PC-3 (cell line): ENCODE measurements around the gene PM20D2. TPM values are rescaled to one million over a fixed set of nuclear protein-coding genes. Genes with fewer than 3 reads are reported as not detected.
"Not testable (repeated sequence)": the region's sequence is repeated elsewhere in the genome, so short reads cannot be mapped to it uniquely, and the experiment has no call there.

Experiments
- ATAC-seq: fragments of 200-7000 bp; cut with Tn5 transposase; 2 replicates; pipeline ENCODE4 v1.9.1; 2020; ENCODE audit warnings: mild to moderate bottlenecking, moderate library complexity
- BruUV-seq: library from RNA; stranded (reverse); fragments of 400-500 nt; replicated peaks from 2 replicates; lab custom pipeline; 2021; lab: Mats Ljungman, UMichigan
- CTCF ChIA-PET: fragments of 300-600 bp; sonication (Branson Sonifier 250); formaldehyde crosslinking; loops from one replicate; lab custom pipeline; 2022; ENCODE audit warnings: antibody characterized with exemption; lab: Charles Lee
- POLR2A ChIA-PET: fragments of 300-600 bp; sonication (Branson Sonifier 250); formaldehyde crosslinking; loops from one replicate; lab custom pipeline; 2022; ENCODE audit warnings: antibody characterized with exemption; ENCODE audit not compliant: unreplicated experiment; lab: Charles Lee
- DNase-seq: peaks from one replicate; pipeline ENCODE4 v3.0.0-alpha.2; 2015
- H2AFZ ChIP-seq: fragments of 300-600 bp; sonication (generic); 2 replicates; pipeline ENCODE4 v1.6.0; 2016; ENCODE audit warnings: antibody characterized with exemption, low read length
- H3F3A ChIP-seq: fragments of 300-600 bp; sonication (generic); one replicate; pipeline ENCODE4 v1.6.0; 2017; ENCODE audit warnings: antibody characterized with exemption, low read length, control low read depth, mild to moderate bottlenecking; ENCODE audit not compliant: unreplicated experiment
- H3K27ac ChIP-seq: fragments of 300-600 bp; sonication (generic); 2 replicates; pipeline ENCODE4 v1.5.1; 2016; ENCODE audit warnings: mild to moderate bottlenecking, low read length
- H3K27me3 ChIP-seq: fragments of 300-600 bp; sonication (generic); 2 replicates; pipeline ENCODE4 v1.6.1; 2016; ENCODE audit warnings: low read length, mixed read lengths
- H3K36me3 ChIP-seq: fragments of 300-600 bp; sonication (generic); 2 replicates; pipeline ENCODE4 v1.6.1; 2016; ENCODE audit warnings: low read depth, mixed run types, low read length, mixed read lengths
- H3K4me1 ChIP-seq: fragments of 300-600 bp; sonication (generic); 2 replicates; pipeline ENCODE4 v1.5.1; 2016; ENCODE audit warnings: low read length; ENCODE audit not compliant: insufficient read depth
- H3K4me2 ChIP-seq: fragments of 300-600 bp; sonication (generic); 2 replicates; pipeline ENCODE4 v1.6.0; 2016; ENCODE audit warnings: low read length
- H3K4me3 ChIP-seq: fragments of 300-600 bp; sonication (generic); 2 replicates; pipeline ENCODE4 v1.5.1; 2016; ENCODE audit warnings: mild to moderate bottlenecking, low read length, mixed read lengths
- H3K79me2 ChIP-seq: fragments of 300-600 bp; sonication (generic); 2 replicates; pipeline ENCODE4 v1.6.1; 2017; ENCODE audit warnings: low read length, mixed read lengths
- H3K9ac ChIP-seq: fragments of 300-600 bp; sonication (generic); 2 replicates; pipeline ENCODE4 v1.6.0; 2016; ENCODE audit warnings: mild to moderate bottlenecking, low read length
- H3K9me2 ChIP-seq: fragments of 300-600 bp; sonication (generic); replicated peaks from 2 replicates; pipeline ENCODE4 v1.6.1; 2016; ENCODE audit warnings: mixed run types, low read length, mixed read lengths
- H3K9me3 ChIP-seq: fragments of 300-600 bp; sonication (generic); 2 replicates; pipeline ENCODE4 v1.6.1; 2016; ENCODE audit warnings: low read length, mixed read lengths
- H4K20me1 ChIP-seq: fragments of 300-600 bp; sonication (generic); 2 replicates; pipeline ENCODE4 v1.6.1; 2016; ENCODE audit warnings: low read length, mixed read lengths
- CTCF ChIP-seq: fragments of 300-600 bp; sonication (generic); conservative IDR thresholded peaks from 2 replicates; pipeline ENCODE4 v1.5.1; 2017; ENCODE audit warnings: antibody characterized with exemption, low read depth, mild to moderate bottlenecking, low read length
- EZH2 ChIP-seq: fragments of 300-600 bp; sonication (generic); IDR thresholded peaks from one replicate; pipeline ENCODE4 v1.6.1; 2017; ENCODE audit warnings: antibody characterized with exemption, mild to moderate bottlenecking, low read length; ENCODE audit not compliant: unreplicated experiment
- EZH2phosphoT487 ChIP-seq: fragments of 300-600 bp; sonication (generic); IDR thresholded peaks from 2 replicates; pipeline ENCODE4 v1.6.1; 2018; ENCODE audit warnings: mild to moderate bottlenecking, antibody characterized with exemption, low read length, borderline replicate concordance
- intact Hi-C: fragments of 100-400 bp; cut with micrococcal nuclease; formaldehyde crosslinking; loops from 2 replicates; pipeline ENCODE4 v1.9.0; 2023
- total RNA-seq: library from RNA; depleted of rRNA; stranded (reverse); fragments of >200 nt; gene quantifications from 2 replicates; pipeline ENCODE4 v1.2.3, GENCODE V29; 2014

The PM20D2 gene
- total RNA-seq, 1 experiment from 2014 or later = 17.3 TPM

- Histone ChIP-seq H3K4me1 (peaks cover 7% of the 10 kb centered on the region; the same call in 1 of the 2 replicates), H4K20me1 (no peaks in the 10 kb centered on the region), H3F3A (no peaks in the 10 kb centered on the region), H3K79me2 (no peaks in the 10 kb centered on the region), H3K27me3 (no peaks in the 10 kb centered on the region), H3K4me3 (no peak overlapping the region), H3K9ac (no peak overlapping the region), H3K9me2 (no peaks in the 10 kb centered on the region), H3K36me3 (no peaks in the 10 kb centered on the region; the same call in 1 of the 2 replicates), H3K9me3 (no peaks in the 10 kb centered on the region), H2AFZ (no peak overlapping the region), H3K4me2 (no peak overlapping the region), H3K27ac (no peak overlapping the region)
- no TSS peak for BruUV-seq
- POLR2A ChIA-PET = no interaction called here
- intact Hi-C loops = loop anchor here (1.0 kb wide), 3 partner anchors 120 to 247 kb away; no protein-coding TSS in a partner anchor
- TF ChIP-seq EZH2 (no peak), EZH2phosphoT487 (no peak), CTCF (no peak)
- no peak for DNase-seq
- ATAC-seq = no peak
- CTCF ChIA-PET = interaction anchor here (1.5 kb wide), 1 partner anchor 121 kb away, joined by 9 read pairs; no protein-coding TSS in a partner anchor
Observed at GRCh38 chr6:89121934-89122333, 23.9 kb upstream of the PM20D2 start.

- Histone ChIP-seq H3K36me3 (no peaks in the 10 kb centered on the region; the same call in 1 of the 2 replicates), H3K79me2 (no peaks in the 10 kb centered on the region), H2AFZ (no peak overlapping the region), H3F3A (no peaks in the 10 kb centered on the region), H4K20me1 (no peaks in the 10 kb centered on the region), H3K9ac (no peak overlapping the region), H3K27me3 (no peaks in the 10 kb centered on the region), H3K4me2 (no peak overlapping the region), H3K27ac (no peak overlapping the region), H3K9me3 (no peaks in the 10 kb centered on the region), H3K4me1 (peaks cover 4% of the 10 kb centered on the region; the same call in 1 of the 2 replicates), H3K9me2 (no peaks in the 10 kb centered on the region), H3K4me3 (no peak overlapping the region)
- ChIA-PET POLR2A (no interaction called here), CTCF (interaction anchor here (0.5 to 1.5 kb wide), 2 partner anchors 43 to 120 kb away, joined by 3 to 9 read pairs; no protein-coding TSS in a partner anchor)
- DNase-seq = peak; percentile 54
- TF ChIP-seq CTCF (peak; percentile 71), EZH2phosphoT487 (no peak)
- intact Hi-C loops = loop anchor here (1.0 kb wide), 3 partner anchors 120 to 247 kb away; no protein-coding TSS in a partner anchor
- peak; percentile 65 for ATAC-seq
- BruUV-seq = no TSS peak
Observed at GRCh38 chr6:89122625-89123024, 23.2 kb upstream of the PM20D2 start.

- H2AFZ ChIP-seq, CTCF ChIA-PET, H3K79me2 ChIP-seq, ATAC-seq, H4K20me1 ChIP-seq, H3K27ac ChIP-seq, BruUV-seq, H3K4me3 ChIP-seq, H3K36me3 ChIP-seq, H3K9ac ChIP-seq, H3K9me2 ChIP-seq, POLR2A ChIA-PET, H3K4me2 ChIP-seq, H3K4me1 ChIP-seq, intact Hi-C loops, H3K9me3 ChIP-seq, DNase-seq, H3F3A ChIP-seq, H3K27me3 ChIP-seq: not testable (repeated sequence)
Observed at GRCh38 chr6:89128256-89128671, 17.6 kb upstream of the PM20D2 start.
